Loucy (cell line): ENCODE data around the gene EDIL3.

ENCODE experiments used
- CTCF ChIP-seq: fragments of 200-600 bp; sonication (generic); conservative IDR thresholded peaks from 2 replicates; pipeline ENCODE4 v1.5.1; 2014; ENCODE audit warnings: mild to moderate bottlenecking, antibody characterized with exemption, low read length
- EZH2phosphoT487 ChIP-seq: fragments of 200-600 bp; IDR thresholded peaks from 2 replicates; pipeline ENCODE4 v1.6.1; 2018; ENCODE audit warnings: antibody characterized with exemption, mild to moderate bottlenecking, moderate library complexity, borderline replicate concordance

GRCh38 chr5:84253946-84254345 is 130.7 kb downstream of the EDIL3 start:
- no peak for TF ChIP-seq CTCF
- TF ChIP-seq EZH2phosphoT487 = no peak
